ENCODE results near the gene CCDC180.
"Not testable (repeated sequence)": the region's sequence is repeated elsewhere in the genome, so short reads cannot be mapped to it uniquely, and the experiment has no call there.

Gene CCDC180

DNA sequence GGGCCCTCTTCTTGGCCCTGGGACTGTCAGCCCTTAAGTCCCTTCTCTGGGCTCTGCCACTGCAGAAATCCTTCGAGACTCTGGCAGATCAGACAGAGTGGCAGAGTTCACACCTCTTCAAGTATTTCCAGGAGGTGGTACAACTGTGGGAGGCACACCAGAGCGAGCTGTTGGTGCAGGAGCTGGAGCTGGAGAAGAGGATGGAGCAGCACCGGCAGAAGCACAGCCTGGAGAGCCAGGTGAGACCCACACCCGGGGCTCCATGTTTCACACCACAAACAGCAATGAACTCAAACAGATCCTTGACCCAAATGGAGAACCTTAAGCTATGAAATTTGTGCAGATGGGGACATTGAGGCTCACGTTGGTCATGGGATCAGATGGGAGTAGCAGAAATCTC, 17.5 kb downstream of the CCDC180 start:
- TF ChIP-seq, protein P1, sequence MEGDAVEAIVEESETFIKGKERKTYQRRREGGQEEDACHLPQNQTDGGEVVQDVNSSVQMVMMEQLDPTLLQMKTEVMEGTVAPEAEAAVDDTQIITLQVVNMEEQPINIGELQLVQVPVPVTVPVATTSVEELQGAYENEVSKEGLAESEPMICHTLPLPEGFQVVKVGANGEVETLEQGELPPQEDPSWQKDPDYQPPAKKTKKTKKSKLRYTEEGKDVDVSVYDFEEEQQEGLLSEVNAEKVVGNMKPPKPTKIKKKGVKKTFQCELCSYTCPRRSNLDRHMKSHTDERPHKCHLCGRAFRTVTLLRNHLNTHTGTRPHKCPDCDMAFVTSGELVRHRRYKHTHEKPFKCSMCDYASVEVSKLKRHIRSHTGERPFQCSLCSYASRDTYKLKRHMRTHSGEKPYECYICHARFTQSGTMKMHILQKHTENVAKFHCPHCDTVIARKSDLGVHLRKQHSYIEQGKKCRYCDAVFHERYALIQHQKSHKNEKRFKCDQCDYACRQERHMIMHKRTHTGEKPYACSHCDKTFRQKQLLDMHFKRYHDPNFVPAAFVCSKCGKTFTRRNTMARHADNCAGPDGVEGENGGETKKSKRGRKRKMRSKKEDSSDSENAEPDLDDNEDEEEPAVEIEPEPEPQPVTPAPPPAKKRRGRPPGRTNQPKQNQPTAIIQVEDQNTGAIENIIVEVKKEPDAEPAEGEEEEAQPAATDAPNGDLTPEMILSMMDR (conservative IDR thresholded peaks at IDR 0.05; ENCODE audit: low read length): no peak

DNA sequence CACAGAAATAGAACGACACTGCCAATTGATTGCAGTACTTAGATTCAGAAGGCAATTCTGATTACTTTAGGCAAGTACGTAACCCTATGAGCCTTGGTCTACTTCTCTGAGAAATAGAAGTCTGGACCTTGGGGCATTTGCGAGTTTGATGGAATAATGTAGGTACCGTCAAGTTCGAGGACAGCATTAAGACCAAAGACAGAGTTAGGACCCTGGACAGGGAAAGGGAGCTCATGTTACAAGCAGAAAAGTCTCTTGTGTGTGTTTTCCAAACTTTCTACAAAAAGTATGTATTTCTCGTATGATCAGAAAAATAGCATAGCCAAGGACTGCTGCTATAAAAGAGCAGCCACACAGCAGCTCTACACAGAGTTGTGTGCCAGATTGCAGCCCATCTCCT, 20.1 kb downstream of the CCDC180 start:
- DNase-seq (ENCODE audit: low read depth): no peak
- TF ChIP-seq, protein P1 (conservative IDR thresholded peaks at IDR 0.05; ENCODE audit: low read length): no peak
- no peak overlapping the region for H3K4me3 ChIP-seq (ENCODE audit: low read length)

More for the DNA sequence above, 17.5 kb downstream of the CCDC180 start:
- DNase-seq (ENCODE audit: low read depth): no peak
- H3K4me3 ChIP-seq (ENCODE audit: low read length): no peak overlapping the region

DNA sequence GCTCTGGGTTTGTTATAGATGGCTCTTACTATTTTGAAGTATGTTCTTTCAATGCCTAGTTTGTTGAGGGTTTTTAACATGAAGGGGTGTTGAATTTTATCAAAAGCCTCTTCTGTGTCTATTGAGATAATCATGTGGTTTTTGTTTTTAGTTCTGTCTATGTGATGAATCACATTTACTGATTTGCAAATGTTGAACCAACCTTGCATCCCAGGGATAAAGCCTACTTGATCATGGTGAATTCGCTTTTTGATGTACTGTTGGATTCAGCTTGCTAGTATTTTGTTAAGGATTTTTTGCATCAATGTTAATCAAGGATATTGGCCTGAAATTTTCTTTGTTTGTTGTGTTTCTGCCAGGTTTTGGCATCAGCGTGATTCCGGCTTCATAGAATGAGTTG, 25.5 kb downstream of the CCDC180 start:
- DNase-seq (ENCODE audit: low read depth): no peak
- TF ChIP-seq, protein P1 (conservative IDR thresholded peaks at IDR 0.05; ENCODE audit: low read length): no peak
- H3K4me3 ChIP-seq (ENCODE audit: low read length): no peak overlapping the region

DNA sequence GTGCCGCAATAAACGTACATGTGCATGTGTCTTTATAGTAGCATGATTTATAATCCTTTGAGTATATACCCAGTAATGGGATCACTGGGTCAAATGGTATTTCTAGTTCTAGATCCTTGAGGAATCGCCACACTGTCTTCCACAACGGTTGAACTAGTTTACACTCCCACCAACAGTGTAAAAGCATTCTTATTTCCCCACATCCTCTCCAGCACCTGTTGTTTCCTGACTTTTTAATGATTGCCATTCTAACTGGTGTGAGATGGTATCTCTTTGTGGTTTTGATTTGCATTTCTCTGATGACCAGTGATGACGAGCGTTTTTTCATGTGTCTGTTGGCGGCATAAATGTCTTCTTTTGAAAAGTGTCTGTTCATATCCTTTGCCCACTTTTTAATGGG, 28.2 kb downstream of the CCDC180 start:
- not testable (repeated sequence) for DNase-seq (ENCODE audit: low read depth); H3K4me3 ChIP-seq (ENCODE audit: low read length)

DNA sequence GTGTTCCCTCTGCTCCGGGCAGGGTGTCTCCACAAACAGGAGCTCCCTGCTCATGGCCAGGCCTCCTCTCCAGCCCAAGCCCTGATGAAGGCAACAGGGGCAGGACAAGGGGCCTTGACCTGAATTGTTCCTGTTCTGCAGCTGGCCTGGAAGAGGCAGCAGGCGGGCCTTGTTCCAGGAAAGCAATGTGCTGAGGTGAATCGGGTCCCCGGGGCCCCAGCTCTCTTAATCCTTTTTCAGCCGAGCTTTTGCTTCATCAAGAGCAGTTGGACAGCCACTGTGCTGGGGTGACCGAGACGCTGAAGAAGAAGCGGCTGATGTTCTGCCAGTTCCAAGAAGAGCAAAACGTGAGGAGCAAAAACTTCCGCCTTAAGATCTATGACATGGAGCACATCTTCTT, 41.4 kb downstream of the CCDC180 start:
- no peak for DNase-seq (ENCODE audit: low read depth)
- TF ChIP-seq, protein P1 (conservative IDR thresholded peaks at IDR 0.05; ENCODE audit: low read length): no peak
- no peak overlapping the region for H3K4me3 ChIP-seq (ENCODE audit: low read length)

DNA sequence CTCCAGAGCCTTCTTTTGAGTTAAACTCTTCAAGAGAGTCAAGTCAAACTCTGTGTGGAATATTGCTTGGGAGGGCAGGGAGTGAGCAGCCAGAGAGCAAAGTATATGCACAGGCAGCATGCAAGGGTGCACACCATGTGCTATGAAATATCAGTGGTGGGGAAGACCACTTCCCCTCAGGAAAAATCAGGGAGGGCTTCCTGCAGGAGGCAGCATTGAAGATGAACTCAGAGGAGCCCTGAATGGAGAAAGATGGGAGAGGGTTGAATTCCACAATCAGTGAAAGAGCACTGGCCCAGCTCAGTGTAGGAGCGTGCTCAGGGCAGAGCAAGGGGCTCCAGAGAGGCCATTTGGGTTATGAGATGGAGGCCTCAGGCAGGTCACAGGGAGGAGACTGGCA, 41.9 kb downstream of the CCDC180 start:
- TF ChIP-seq, protein P1 (conservative IDR thresholded peaks at IDR 0.05; ENCODE audit: low read length): no peak
- DNase-seq (ENCODE audit: low read depth): no peak

DNA sequence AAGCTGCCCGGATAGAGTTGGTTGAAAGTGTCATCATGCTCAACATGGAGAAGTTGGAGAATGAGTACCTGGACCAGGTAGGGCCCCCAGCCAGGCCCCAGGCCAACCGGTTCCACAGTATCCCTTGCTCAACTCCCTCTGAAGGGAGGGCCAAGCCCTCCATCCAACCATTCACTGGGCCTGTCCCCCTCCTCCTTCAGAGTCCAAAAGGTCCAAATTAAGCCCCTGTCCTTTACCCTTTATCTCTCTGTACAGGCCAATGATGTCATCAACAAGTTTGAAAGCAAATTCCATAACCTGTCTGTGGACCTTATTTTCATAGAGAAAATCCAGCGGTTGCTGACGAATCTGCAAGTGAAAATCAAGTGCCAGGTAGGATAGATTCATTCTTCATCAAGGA, 47.2 kb downstream of the CCDC180 start:
- DNase-seq (ENCODE audit: low read depth): no peak

More for the DNA sequence above, 41.9 kb downstream of the CCDC180 start:
- H3K4me3 ChIP-seq (ENCODE audit: low read length): no peak overlapping the region

More for the DNA sequence above, 47.2 kb downstream of the CCDC180 start:
- TF ChIP-seq, protein P1 (conservative IDR thresholded peaks at IDR 0.05; ENCODE audit: low read length): no peak
- no peak overlapping the region for H3K4me3 ChIP-seq (ENCODE audit: low read length)

Measured in AG10803 (cell line).